NB4 (cell line): ENCODE results near the gene MBNL2.

Experiments
- POLR2A ChIP-seq: IDR thresholded peaks from 2 replicates; pipeline ENCODE4 v1.6.1; 2011; ENCODE audit warnings: mild to moderate bottlenecking; ENCODE audit not compliant: insufficient read length; ENCODE audit errors: extremely low read depth
- TF ChIP-seq, protein P1 (sequence below): IDR thresholded peaks from one replicate; pipeline ENCODE4 v1.5.1; 2012; ENCODE audit warnings: low read depth, low read length
- TF ChIP-seq, protein P2 (sequence below): IDR thresholded peaks from 2 replicates; pipeline ENCODE4 v1.6.1; 2011; ENCODE audit warnings: low read depth, low read length

DNA sequence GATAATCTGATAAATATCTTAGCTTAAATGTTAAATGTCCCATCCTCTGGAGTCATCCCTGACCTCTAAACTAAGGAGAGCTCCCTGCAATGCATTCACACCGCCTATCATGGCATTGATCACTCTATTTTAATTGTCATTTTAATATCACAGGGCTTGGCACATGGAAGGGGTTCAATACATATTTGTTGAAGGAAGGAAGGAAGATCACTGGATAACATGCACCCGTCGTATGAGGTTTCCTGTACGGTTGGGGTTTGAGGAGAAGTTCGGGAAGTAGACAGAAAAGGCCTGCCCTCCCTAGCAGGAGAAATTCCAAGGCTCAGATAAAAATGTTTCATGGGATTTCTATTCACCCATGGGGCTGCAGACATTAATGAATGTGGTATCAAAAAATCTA, 102.0 kb downstream of the MBNL2 start:
- no peak for TF ChIP-seq POLR2A
- TF ChIP-seq, protein P1, sequence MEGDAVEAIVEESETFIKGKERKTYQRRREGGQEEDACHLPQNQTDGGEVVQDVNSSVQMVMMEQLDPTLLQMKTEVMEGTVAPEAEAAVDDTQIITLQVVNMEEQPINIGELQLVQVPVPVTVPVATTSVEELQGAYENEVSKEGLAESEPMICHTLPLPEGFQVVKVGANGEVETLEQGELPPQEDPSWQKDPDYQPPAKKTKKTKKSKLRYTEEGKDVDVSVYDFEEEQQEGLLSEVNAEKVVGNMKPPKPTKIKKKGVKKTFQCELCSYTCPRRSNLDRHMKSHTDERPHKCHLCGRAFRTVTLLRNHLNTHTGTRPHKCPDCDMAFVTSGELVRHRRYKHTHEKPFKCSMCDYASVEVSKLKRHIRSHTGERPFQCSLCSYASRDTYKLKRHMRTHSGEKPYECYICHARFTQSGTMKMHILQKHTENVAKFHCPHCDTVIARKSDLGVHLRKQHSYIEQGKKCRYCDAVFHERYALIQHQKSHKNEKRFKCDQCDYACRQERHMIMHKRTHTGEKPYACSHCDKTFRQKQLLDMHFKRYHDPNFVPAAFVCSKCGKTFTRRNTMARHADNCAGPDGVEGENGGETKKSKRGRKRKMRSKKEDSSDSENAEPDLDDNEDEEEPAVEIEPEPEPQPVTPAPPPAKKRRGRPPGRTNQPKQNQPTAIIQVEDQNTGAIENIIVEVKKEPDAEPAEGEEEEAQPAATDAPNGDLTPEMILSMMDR: no peak
- TF ChIP-seq, protein P2, sequence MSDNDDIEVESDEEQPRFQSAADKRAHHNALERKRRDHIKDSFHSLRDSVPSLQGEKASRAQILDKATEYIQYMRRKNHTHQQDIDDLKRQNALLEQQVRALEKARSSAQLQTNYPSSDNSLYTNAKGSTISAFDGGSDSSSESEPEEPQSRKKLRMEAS: no peak
